Tibial artery (tissue), 4 donors: ENCODE data around the gene FTCDNL1.

ENCODE experiments used
- DNase-seq, 2 donors: peaks; one replicate each; pipeline ENCODE4 v3.0.0-alpha.2; 2019
- H3K27ac ChIP-seq, 2 donors: fragments of 200-600 bp; sonication (generic) in 1 of 2; 1 replicate in 1 of 2; 2 replicates in 1 of 2; pipeline ENCODE4 v1.5.1; 2018 to 2019; ENCODE audit warnings: mild to moderate bottlenecking in 1 of 2
- H3K27me3 ChIP-seq, 2 donors: fragments of 200-600 bp; sonication (generic) in 1 of 2; one replicate each; pipeline versions ENCODE4 v1.5.1 to v1.6.0; 2016 to 2019
- H3K36me3 ChIP-seq, 3 donors: fragments of 200-600 bp; sonication (generic) in 2 of 3; one replicate each; pipeline ENCODE4 v1.5.1; 2016 to 2019; ENCODE audit warnings: mild to moderate bottlenecking in 2 of 3
- H3K4me1 ChIP-seq, 4 donors: fragments of 200-600 bp; sonication (generic) in 2 of 4; 1 replicate in 3 of 4; 2 replicates in 1 of 4; pipeline ENCODE4 v1.5.1; 2016 to 2019
- H3K4me3 ChIP-seq, 2 donors: fragments of 200-600 bp; sonication (generic) in 1 of 2; 1 replicate in 1 of 2; 2 replicates in 1 of 2; pipeline ENCODE4 v1.5.1; 2018 to 2019; ENCODE audit warnings: mild to moderate bottlenecking in 2 of 2
- H3K9me3 ChIP-seq, 3 donors: fragments of 200-600 bp; sonication (generic) in 1 of 3; one replicate each; pipeline ENCODE4 v1.5.1; 2016 to 2019
- CTCF ChIP-seq, 2 experiments: fragments of 200-600 bp in 1 of 2; fragments of 450-650 bp in 1 of 2; IDR thresholded peaks; one replicate each; pipeline ENCODE4 v1.5.1; 2017 to 2019; ENCODE audit warnings: antibody characterized with exemption in 2 of 2, mild to moderate bottlenecking in 1 of 2, moderate library complexity in 1 of 2
- intact Hi-C: fragments of 100-400 bp; cut with DNase I; formaldehyde crosslinking; loops from one replicate; pipeline ENCODE4 v1.15.0; 2023; ENCODE audit warnings: low total_unique reads

Gene FTCDNL1

GRCh38 chr2:199850718-199851500 is at the start of gene FTCDNL1:
Gene FTCDNL1, minus strand, starts transcription at chr2:199851192. Its CDS starts 2,230 bp downstream, at chr2:199848962.
- Histone ChIP-seq H3K36me3 (no peaks in the 10 kb centered on the region), H3K4me3 (peak within 1 kb of the TSS; percentile 48 to 61), H3K27ac (no peak within 1 kb of the TSS), H3K9me3 (no peaks in the 10 kb centered on the region), H3K4me1 (peaks cover 0 to 8% (median 6%) of the 10 kb centered on the region in 4 donors), H3K27me3 (peaks cover 0 to 6% of the 10 kb centered on the region in 2 donors)
- intact Hi-C loops, result no loop called here
- TF ChIP-seq CTCF (IDR thresholded peaks at IDR 0.05), result no peak
- peak; percentile 40 to 74 for DNase-seq

GRCh38 chr2:199896617-199897016 is 45.6 kb upstream of the FTCDNL1 start:
- DNase-seq, result no peak
- H3K27ac ChIP-seq, result no peak overlapping the region
- no peak for TF ChIP-seq CTCF (IDR thresholded peaks at IDR 0.05)
- intact Hi-C loops, result no loop called here
- no peaks in the 10 kb centered on the region for H3K36me3 ChIP-seq
- H3K4me3 ChIP-seq, result no peak overlapping the region
- H3K9me3 ChIP-seq, result no peaks in the 10 kb centered on the region
- no peaks in the 10 kb centered on the region for H3K27me3 ChIP-seq
- no peaks in the 10 kb centered on the region for H3K4me1 ChIP-seq

GRCh38 chr2:199895406-199895805 is 44.4 kb upstream of the FTCDNL1 start:
- no peaks in the 10 kb centered on the region for H3K9me3 ChIP-seq
- intact Hi-C loops, result no loop called here
- TF ChIP-seq CTCF (IDR thresholded peaks at IDR 0.05), result no peak
- no peak overlapping the region for H3K4me3 ChIP-seq
- H3K27ac ChIP-seq, result no peak overlapping the region
- H3K36me3 ChIP-seq, result no peaks in the 10 kb centered on the region
- DNase-seq, result no peak
- H3K27me3 ChIP-seq, result no peaks in the 10 kb centered on the region
- H3K4me1 ChIP-seq, result no peaks in the 10 kb centered on the region

- H3K36me3 ChIP-seq, result no peaks in the 10 kb centered on the region
- no peak overlapping the region for H3K4me3 ChIP-seq
- no peaks in the 10 kb centered on the region for H3K4me1 ChIP-seq
- intact Hi-C loops, result no loop called here
- H3K27me3 ChIP-seq, result no peaks in the 10 kb centered on the region
- no peaks in the 10 kb centered on the region for H3K9me3 ChIP-seq
- TF ChIP-seq CTCF (IDR thresholded peaks at IDR 0.05), result no peak
- no peak overlapping the region for H3K27ac ChIP-seq
- DNase-seq, result no peak
Measured at GRCh38 chr2:199883474-199884212, 32.7 kb upstream of the FTCDNL1 start.

GRCh38 chr2:199882667-199883066 is 31.7 kb upstream of the FTCDNL1 start:
- no peaks in the 10 kb centered on the region for H3K9me3 ChIP-seq
- no peak for TF ChIP-seq CTCF (IDR thresholded peaks at IDR 0.05)
- no peak overlapping the region for H3K4me3 ChIP-seq
- H3K4me1 ChIP-seq, result no peaks in the 10 kb centered on the region
- no peak for DNase-seq
- intact Hi-C loops, result no loop called here
- H3K36me3 ChIP-seq, result no peaks in the 10 kb centered on the region
- H3K27me3 ChIP-seq, result no peaks in the 10 kb centered on the region
- no peak overlapping the region for H3K27ac ChIP-seq
